Type B pancreatic cell (in vitro differentiated cells): ENCODE data around the gene CNPY4. TPM values are rescaled to one million over a fixed set of nuclear protein-coding genes. Genes with fewer than 3 reads are reported as not detected.

Source experiments
- DNase-seq: peaks from one replicate; pipeline ENCODE4 v3.0.0; 2021; ENCODE audit warnings: mixed read lengths; ENCODE audit not compliant: unreplicated experiment; ENCODE audit errors: extremely low spot score
- H3K27ac Mint-ChIP-seq: 2 replicates; pipeline ENCODE4 v1.8.0; 2021; ENCODE audit warnings: mild to moderate bottlenecking, mixed read lengths
- H3K27me3 Mint-ChIP-seq: 2 replicates; pipeline ENCODE4 v1.8.0; 2021; ENCODE audit warnings: mixed read lengths
- H3K36me3 Mint-ChIP-seq: 2 replicates; pipeline ENCODE4 v1.8.0; 2021; ENCODE audit warnings: mixed read lengths
- H3K4me1 Mint-ChIP-seq: one replicate; pipeline ENCODE4 v1.8.0; 2021; ENCODE audit warnings: mixed read lengths; ENCODE audit not compliant: unreplicated experiment
- H3K4me3 Mint-ChIP-seq: 2 replicates; pipeline ENCODE4 v1.8.0; 2021; ENCODE audit warnings: mild to moderate bottlenecking, mixed read lengths
- H3K9me3 Mint-ChIP-seq: 2 replicates; pipeline ENCODE4 v1.8.0; 2021; ENCODE audit warnings: mixed read lengths
- CTCF ChIP-seq: fragments of 200-600 bp; sonication (generic); conservative IDR thresholded peaks from 2 replicates; pipeline ENCODE4 v1.5.0; 2021; ENCODE audit warnings: antibody characterized with exemption, mild to moderate bottlenecking
- total RNA-seq: library from RNA; stranded (reverse); gene quantifications from 2 replicates; pipeline ENCODE4 v1.2.1, GENCODE V29; 2021; ENCODE audit warnings: low replicate concordance

The CNPY4 gene
- total RNA-seq, 1 donor from 2014 or later: 36.0 TPM

GRCh38 chr7:100154651-100155491, 35.4 kb downstream of the CNPY4 start:
- Mint-ChIP-seq H3K27ac (no peak overlapping the region), H3K4me3 (no peak overlapping the region), H3K36me3 (peaks cover 8% of the 10 kb centered on the region), H3K4me1 (peaks cover 16% of the 10 kb centered on the region), H3K9me3 (no peaks in the 10 kb centered on the region), H3K27me3 (no peaks in the 10 kb centered on the region)
- TF ChIP-seq CTCF: no peak
- DNase-seq: no peak

- Mint-ChIP-seq H3K27ac (no peak overlapping the region), H3K27me3 (no peaks in the 10 kb centered on the region), H3K9me3 (no peaks in the 10 kb centered on the region), H3K4me3 (no peak overlapping the region), H3K4me1 (peaks cover 11% of the 10 kb centered on the region), H3K36me3 (peaks cover 5% of the 10 kb centered on the region)
- TF ChIP-seq CTCF: no peak
- DNase-seq: no peak
Observed at GRCh38 chr7:100155553-100156317, 36.3 kb downstream of the CNPY4 start.

GRCh38 chr7:100156331-100157068, 37.1 kb downstream of the CNPY4 start:
- H3K27ac Mint-ChIP-seq: no peak overlapping the region
- H3K9me3 Mint-ChIP-seq: no peaks in the 10 kb centered on the region
- H3K27me3 Mint-ChIP-seq: no peaks in the 10 kb centered on the region
- no peak for DNase-seq
- no peak for TF ChIP-seq CTCF
- H3K4me3 Mint-ChIP-seq: peak overlapping the region; percentile 91
- peaks cover 11% of the 10 kb centered on the region for H3K4me1 Mint-ChIP-seq
- peaks cover 5% of the 10 kb centered on the region for H3K36me3 Mint-ChIP-seq

- H3K27me3 Mint-ChIP-seq: no peaks in the 10 kb centered on the region
- peak overlapping the region; percentile 83 for H3K27ac Mint-ChIP-seq
- peaks cover 5% of the 10 kb centered on the region for H3K36me3 Mint-ChIP-seq
- peaks cover 11% of the 10 kb centered on the region for H3K4me1 Mint-ChIP-seq
- no peak for TF ChIP-seq CTCF
- DNase-seq: no peak
- H3K4me3 Mint-ChIP-seq: peak overlapping the region; percentile 91
- no peaks in the 10 kb centered on the region for H3K9me3 Mint-ChIP-seq
Observed at GRCh38 chr7:100157069-100157333, 37.6 kb downstream of the CNPY4 start.

- no peak for DNase-seq
- H3K4me1 Mint-ChIP-seq: peaks cover 11% of the 10 kb centered on the region
- TF ChIP-seq CTCF: no peak
- H3K36me3 Mint-ChIP-seq: peaks cover under 1% of the 10 kb centered on the region
- peak overlapping the region; percentile 91 for H3K4me3 Mint-ChIP-seq
- H3K9me3 Mint-ChIP-seq: no peaks in the 10 kb centered on the region
- H3K27me3 Mint-ChIP-seq: no peaks in the 10 kb centered on the region
- peak overlapping the region; percentile 83 for H3K27ac Mint-ChIP-seq
Observed at GRCh38 chr7:100157334-100158228, 38.1 kb downstream of the CNPY4 start.
